Skeletal muscle cell (primary cell): ENCODE data around the gene CGB1.
"Not testable (repeated sequence)": the region's sequence is repeated elsewhere in the genome, so short reads cannot be mapped to it uniquely, and the experiment has no call there.

Experiments
- DNase-seq: peaks from one replicate; pipeline ENCODE4 v3.0.0-alpha.2; 2010; ENCODE audit warnings: low read depth
- H3K4me3 ChIP-seq: 2 replicates; pipeline ENCODE4 v1.5.1; 2011; ENCODE audit warnings: low read depth, mild to moderate bottlenecking, control low read depth, low read length, moderate library complexity

The CGB1 gene

DNA sequence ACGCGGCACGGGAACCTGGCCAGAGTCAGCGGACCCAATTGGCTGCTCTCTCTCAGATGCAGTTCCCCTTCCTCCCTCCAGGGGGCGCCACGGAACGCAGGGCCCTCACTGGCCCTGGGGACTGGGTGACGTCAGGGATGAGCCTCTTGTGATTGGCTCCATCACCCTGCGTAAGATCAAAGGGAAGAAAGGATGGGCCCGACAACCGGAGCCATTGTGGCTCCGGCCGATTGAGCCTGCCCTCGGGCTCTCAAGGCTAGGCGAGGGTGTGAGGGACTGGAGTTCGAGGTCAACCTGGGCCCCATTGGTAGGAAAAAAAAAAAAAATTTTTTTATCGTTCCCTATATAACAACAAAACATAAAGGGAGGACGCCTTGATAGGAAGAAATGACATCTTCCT is at the start of gene CGB1:
Gene CGB1 (minus strand): TSS at position 81 of the 400 bp plus-strand sequence. CDS start 184 bp downstream, outside the sequence.
- not testable (repeated sequence) for H3K4me3 ChIP-seq, DNase-seq

DNA sequence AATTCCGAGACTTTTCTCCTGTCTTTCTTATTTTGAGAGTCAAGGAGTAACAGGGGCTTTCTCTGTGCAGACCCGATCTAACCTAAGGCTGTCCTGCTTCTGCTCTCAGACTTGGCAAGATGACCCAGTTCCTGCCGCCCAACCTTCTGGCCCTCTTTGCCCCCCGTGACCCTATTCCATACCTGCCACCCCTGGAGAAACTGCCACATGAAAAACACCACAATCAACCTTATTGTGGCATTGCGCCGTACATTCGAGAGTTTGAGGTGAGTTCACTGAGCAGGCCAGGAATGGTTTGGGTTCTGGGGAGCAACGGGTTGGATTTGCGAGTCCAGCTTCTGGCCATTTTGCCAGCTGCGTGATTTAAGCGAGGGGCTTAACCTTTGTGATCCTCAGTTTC is 49.6 kb upstream of the CGB1 start:
- DNase-seq = no peak
- peak overlapping the region; percentile 96 for H3K4me3 ChIP-seq

DNA sequence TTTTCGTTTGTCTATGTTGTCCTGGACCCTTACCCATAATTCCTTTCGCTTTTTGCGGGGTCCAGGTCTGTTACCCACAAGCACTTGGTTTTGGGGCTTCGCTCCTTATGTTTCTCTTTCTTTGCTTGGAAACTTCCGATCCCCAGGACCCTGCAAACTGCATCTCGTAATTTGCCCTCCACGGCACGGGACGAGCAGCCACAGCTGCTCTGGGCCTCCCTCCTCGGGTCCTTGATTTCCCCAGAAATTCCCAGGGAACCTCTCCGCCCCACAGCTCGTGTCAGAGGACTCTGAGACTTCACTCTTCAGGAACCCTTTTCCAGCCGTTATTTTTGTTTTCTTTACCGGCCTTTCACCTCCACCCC is 49.2 kb upstream of the CGB1 start:
- H3K4me3 ChIP-seq = peak overlapping the region; percentile 96
- DNase-seq = no peak

DNA sequence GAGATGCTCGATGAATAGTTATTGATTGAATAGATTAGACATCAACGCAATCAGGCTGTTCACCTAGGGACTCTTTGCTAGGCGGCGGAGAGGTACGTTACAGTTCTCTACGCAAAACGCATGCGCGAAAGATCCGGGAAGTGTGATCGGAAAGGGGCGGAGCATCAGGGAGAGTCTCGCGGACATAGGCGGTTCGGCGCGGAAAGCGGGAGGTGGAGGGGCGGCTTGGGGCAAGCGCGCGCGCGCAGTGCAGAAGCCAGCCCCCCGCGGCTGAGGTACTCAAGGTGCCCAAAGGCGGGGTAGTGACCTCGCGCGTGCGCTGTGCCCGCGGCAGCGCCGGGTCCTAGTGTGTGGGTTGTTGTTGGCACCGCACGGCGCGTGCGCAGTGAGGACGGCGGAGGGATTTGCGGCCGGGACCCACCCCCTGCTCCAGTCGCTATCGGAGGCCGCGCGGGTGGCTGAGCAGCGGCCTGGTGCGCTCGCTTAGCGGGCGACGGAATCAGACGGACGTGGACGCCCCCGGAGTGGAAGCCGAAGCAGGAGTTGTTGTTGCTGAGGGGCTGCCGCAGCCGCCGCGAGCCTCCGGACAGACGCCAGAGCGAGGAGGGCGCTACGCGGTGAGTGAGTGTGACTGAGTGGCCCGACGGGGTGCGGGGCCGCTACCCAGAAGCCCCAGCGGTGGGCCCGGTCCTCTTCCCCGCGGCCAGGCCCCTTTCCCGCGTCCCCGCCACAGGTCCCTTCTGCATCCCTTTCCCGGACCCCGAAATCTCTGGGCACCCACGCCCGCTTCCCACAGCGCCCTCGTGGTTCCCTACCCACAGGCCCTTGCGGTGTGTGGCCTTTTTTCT is 48.5 kb upstream of the CGB1 start, which contains the start of gene SNRNP70:
Gene SNRNP70 (plus strand): TSS at position 432 of the 848 bp plus-strand sequence. CDS start 964 bp downstream, outside the sequence.
- DNase-seq = peak; percentile 99
- H3K4me3 ChIP-seq = peak within 1 kb of the TSS; percentile 96

DNA sequence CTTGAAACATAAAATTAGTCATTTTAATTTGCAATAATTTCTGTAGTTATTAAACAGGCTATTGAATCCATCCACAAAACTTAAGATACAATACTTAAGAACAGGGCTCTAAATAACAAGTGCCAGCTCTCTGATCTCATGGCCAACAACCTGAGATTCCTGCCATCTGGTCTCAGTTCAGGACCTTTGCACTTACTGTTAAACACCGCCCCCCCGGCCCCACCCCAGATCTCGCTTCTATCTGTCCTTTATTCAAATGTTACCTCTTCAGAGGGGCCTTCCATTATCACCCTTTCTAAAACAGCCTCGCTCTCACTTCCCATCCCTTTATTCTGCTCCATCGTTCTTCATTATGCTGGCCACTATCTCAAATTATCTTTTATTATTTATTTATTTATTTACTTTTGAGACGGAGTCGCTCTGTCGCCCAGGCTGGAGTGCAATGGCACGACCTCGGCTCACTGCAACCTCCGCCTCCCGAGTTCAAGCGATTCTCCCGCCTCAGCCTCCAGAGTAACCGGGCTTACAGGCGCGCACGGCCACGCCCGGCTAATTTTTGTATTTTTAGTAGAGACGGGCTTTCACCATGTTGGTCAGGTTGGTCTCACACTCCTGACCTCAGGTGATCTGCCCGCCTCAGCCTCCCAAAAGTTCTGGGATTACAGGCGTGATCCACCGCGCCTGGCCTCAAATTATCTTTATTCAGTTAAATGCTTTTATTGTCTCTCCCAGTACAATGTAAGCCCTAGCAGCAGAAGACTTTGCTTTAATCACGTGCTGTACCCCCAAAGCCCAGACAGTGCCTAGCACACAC is 47.7 kb upstream of the CGB1 start:
- peak overlapping the region; percentile 96 for H3K4me3 ChIP-seq
- no peak for DNase-seq

DNA sequence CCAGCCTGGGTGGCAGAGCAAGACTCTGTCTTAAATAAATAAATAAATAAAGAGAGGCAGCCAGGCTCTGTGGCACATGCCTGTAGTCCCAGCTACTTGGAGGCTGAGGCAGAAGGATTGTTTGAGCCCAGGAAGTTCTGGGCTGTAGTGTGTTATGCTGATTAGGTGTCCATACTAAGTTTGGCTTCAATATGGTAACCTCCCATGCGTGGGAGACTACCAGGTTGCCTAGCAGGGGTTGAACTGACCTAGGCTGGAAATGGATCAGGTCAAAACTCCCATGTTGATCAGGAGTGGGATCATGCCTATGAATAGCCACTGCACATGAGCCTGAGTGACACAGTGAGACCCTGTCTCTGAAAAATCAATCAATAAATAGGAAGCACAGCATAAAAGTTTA is 44.6 kb upstream of the CGB1 start:
- H3K4me3 ChIP-seq = no peak overlapping the region
- no peak for DNase-seq

DNA sequence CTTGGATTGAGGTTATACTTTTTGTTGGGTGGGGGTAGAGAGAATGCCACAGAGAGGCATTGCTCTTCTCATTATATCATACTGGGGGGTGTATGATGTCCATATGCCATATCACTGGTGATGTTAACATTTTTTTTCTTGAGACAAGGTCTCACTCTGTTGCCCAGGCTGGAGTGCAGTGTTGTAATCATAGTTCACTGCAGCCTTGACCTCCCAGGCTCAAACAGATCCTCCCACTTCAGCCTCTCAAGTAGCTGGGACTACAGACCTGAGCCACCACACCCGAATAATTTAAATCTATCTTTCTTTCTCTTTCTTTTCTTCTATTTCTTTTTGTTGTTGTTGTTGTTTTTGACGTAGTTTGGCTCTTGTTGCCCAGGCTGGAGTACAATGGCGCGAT is 43.7 kb upstream of the CGB1 start:
- H3K4me3 ChIP-seq = no peak overlapping the region
- DNase-seq = no peak

DNA sequence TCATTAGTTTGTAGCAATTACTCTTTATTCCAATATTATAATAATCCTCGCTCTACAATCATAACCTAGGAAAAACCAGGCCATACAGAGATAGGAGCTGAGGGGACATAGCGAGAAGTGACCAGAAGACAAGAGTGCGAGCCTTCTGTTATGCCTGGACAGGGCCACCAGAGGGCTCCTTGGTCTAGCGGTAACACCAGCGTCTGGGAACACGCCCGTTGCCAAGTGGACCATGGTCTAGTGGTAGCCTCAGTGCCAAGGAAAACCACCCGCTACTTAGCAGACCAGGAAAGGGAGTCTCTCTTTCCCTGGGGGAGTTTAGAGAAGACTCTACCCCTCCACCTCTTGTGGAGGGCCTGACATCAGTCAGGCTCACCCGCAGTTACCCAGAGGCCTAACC is 38.2 kb upstream of the CGB1 start:
- DNase-seq, H3K4me3 ChIP-seq: not testable (repeated sequence)

DNA sequence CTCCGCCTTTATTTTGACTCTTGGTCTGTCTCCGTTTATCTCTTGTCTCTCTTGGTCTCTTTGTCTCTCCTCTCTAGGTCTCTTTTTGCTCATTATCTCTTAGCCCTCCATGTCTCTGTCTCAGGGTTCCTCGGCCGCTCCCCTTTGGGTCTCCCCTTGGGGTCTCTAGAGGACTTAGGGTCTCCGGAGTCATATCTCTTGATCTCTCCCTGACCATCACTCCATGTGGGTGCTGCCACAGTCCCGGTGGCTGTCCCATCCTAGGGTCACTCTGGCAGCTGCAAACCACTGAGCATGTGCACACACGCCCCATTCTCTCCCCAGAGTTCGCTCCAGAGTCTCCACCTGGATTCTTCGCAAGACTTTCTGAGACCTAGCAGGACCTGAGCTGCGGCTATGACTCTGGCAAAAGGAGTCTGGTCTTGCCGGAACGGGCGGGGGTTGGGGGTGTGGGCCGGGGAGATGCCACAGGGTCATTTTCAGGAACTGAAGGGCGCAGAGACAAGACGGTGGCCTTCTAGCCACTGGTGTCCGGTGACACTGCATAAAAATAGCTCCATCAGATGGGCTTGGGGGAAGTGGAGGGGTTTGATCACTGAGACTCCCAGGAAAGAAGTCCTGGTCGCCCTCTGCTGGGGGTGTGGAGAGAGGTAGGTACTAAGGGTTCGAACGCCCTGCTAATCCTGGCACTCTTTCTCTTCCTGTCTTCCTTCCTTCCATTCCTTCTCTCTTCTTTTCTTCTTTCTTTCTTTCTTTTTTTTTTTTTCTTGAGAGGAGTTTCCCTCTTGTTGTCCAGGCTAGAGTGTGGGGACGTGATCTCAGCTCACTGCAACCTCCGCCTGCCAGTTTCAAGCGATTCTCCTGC is 37.1 kb upstream of the CGB1 start:
- H3K4me3 ChIP-seq = no peak overlapping the region
- no peak for DNase-seq

DNA sequence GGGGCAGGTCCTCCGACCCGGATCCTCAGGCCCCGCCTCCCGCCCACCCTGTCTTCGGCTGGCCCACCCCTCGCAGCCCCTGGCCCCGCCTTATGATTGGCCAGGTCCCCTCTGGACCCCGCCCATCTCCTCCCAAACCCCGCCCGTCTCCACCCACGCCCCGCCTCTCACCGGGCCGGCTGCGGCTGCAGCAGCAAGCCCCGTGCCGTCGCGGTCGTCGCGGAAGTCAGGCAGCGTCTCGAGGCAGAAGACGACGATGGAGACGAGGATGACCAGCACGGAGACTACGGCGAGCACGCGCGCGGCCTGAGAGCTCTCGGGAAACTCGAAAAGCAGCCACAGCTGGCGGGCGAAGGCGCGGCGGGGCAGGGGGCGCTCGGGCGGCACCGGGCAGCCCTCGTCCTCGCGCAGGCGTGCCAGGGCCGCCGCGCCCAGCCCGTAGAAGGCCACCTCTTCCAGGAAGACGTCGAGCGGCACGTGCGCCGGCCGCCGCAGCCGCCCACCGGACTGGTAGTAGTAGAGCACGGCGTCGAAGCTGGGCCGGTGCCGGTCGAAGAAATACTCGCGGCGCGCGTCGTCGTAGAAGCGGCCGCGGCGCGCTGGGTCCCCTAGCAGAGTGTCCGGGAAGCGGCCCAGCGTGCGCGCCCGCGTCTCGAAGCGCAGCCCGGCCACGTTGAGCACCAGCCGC is 35.3 kb upstream of the CGB1 start:
- H3K4me3 ChIP-seq = peak overlapping the region; percentile 15
- no peak for DNase-seq

DNA sequence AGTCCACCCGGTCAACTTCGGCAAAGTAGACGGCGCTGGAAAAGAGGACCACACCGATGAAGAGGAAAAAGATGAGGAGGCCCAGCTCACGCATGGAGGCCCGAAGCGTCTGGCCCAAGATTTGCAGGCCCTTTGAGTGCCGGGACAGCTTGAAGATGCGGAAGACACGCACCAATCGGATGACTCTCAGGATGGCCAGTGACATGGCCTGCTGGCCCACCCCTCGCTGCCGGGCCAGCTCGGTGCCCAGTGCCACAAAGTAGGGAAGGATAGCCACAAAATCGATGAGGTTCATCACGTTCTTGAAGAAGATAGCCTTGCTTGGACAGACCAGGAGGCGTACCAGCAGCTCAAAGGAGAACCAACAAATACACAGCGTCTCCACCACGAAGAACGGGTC is 33.7 kb upstream of the CGB1 start:
- H3K4me3 ChIP-seq = no peak overlapping the region
- DNase-seq = no peak

DNA sequence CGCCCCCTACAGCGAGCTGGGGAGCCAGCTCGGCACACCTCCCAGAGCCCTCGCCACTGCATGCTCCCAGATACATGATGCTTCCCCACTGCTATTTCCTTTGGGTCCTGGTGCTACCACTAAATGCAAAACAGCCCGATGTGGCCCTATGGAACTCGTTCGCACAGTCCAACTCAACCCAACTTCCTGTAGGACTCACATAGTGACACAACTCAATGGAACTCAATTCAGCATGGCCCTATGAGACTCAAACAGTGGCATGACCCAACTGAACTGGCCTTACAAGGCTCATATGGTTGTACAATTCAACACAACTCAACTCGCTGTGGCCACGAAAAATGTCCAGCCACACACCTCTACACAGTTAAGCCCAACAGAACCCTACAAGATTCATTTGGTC is 32.3 kb upstream of the CGB1 start:
- no peak overlapping the region for H3K4me3 ChIP-seq
- no peak for DNase-seq

DNA sequence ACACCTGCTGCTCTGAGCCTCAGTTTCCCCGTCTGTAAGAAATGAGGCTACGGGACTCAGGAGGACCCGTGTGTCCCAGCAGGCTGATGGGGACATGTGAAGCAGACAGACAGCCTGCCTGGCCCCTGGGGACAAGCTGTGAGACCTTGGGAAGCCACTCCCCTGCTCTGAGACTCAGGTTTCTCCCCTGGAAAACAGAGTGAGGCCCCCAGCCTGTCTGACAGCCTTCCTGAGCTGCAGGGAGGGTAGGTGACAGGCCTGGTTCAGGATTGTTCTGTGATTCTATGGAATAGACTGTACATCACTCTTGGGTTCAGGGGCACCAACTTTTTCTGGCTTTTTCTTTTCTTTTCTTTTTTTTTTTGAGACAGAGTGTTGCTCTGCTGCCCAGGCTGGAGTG is 30.9 kb upstream of the CGB1 start:
- DNase-seq = no peak
- H3K4me3 ChIP-seq = no peak overlapping the region

DNA sequence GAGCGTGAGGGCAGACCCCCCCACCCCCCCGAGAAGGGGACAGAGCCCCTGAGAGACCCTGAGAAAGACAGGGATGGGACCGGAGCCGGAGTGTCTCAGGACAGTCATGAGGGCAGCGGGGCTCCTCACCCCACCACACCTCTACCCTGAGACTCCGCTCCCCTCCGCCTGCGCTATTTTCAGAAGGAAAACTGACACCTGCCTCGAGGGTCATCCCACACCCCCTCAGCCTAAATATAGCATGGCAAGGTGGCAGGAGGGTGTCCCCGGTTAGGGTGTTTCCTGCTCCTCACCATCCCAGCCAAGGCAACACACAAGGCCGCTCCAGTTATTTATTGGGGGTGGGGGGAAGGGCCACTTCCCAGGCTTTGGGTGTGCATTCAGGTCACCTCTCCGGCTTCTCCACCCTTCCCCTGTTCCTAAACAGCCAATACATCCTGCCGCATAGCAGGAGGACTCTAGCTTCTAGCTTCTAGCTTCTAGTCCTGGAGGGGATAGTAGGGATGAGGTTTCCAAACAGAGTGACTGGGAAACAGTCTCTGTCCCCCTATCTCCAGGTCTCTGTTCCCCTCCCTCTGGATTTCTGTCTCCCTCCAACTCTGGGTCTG is 29.3 kb upstream of the CGB1 start:
- no peak for DNase-seq
- H3K4me3 ChIP-seq = no peak overlapping the region

DNA sequence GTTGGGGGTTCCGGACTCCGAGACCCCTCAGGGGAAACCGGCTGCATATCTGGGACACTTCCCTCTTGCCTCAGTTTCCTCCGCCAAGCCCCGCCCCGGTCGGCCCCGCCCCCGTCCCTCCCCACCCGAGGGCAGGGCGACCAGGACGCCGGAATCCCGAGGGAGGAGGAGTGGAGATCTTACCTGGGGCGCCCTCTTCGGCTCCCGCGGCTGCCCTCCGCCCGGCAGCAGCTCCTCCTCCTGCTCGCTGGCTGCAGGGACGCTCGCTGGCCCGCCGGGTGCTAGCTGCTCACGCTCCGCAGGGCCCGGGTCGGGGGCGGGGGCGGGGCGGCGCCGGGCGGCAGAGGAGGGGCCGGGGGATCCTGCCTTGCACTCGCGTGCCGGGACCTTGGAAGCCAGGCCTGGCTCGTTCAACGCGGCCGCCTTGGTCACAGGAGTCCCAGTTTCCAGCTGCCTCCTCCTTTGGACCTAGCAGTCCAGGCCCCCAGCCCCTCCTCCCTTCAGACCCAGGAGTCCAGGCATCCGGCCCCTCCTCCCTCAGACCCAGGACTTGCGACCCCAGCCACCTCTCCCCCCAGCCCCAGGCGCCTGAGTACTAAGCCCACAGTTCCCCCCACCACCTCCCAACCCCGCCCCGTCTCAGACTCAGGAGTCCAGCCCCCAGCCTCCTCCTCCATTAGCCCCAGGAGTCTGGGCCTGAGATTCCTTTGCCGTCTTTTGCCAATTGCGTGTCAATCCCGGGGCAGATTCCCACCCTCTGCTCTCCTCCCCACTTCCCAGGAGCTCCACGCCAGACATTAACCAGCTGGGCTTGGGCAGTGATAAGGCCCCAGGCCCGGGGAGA is 28.3 kb upstream of the CGB1 start, which contains the start of gene NTF4:
Gene NTF4 (minus strand): TSS at position 51 of the 844 bp plus-strand sequence. CDS start 2,821 bp downstream, outside the sequence.
- H3K4me3 ChIP-seq = peak within 1 kb of the TSS; percentile 32
- DNase-seq = no peak

DNA sequence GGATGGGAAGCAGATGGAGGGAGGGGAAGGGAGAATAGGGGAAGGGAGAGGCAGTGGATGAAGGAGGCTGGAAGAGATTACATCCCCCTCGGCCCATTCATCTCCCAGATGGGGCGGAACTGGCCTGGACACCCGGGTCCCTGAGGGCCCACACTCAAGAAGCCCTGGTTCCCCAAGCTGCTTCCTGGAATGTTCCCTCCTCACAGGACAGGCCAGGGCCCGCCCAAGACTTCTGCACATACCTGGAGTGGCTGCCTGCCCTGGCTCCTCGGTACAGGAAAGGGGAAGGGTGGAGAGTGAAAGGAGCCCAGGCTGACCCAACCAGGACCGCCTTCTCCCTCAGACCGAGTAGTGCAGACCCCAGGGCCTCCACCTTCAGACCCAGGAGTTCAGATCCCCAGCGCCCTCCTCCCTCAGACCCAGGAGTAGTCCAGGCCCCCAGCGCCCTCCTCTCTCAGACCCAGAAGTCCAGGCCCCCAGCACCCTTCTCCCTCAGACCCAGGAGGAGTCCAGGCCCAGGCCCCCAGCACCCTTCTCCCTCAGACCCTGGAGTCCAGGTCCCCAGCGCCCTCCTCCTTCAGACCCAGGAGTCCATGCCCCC is 27.4 kb upstream of the CGB1 start:
- H3K4me3 ChIP-seq = peak overlapping the region; percentile 32

DNA sequence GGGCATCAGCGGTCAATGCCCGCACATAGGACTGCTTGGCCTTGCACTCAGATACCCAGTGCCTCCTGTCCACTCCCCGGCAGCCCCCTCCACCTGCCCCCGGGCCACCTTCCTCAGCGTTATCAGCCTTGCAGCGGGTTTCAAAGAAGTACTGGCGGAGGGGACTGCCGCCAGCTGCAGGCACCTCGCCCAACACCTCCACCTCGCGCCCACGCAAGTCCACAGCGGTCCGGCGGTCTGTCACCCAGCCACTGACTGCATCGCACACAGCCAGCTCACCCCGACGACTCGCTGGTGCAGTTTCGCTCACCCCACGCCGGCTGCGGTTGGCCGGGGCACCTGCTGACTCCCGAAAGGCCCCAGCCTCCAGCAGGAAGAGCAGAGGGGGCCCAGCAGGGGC is 24.8 kb upstream of the CGB1 start:
- DNase-seq = no peak
- no peak overlapping the region for H3K4me3 ChIP-seq

More for the DNA sequence above, 27.4 kb upstream of the CGB1 start:
- no peak for DNase-seq
